Inflammatory macrophage treated with lipopolysaccharide for 4 hours (primary cell): ENCODE data around the gene GRIA3.
"Not testable (repeated sequence)": the region's sequence is repeated elsewhere in the genome, so short reads cannot be mapped to it uniquely, and the experiment has no call there.

Experiments used
- DNase-seq: peaks from one replicate; pipeline ENCODE4 v3.0.0-alpha.2; 2020

The GRIA3 gene

DNA sequence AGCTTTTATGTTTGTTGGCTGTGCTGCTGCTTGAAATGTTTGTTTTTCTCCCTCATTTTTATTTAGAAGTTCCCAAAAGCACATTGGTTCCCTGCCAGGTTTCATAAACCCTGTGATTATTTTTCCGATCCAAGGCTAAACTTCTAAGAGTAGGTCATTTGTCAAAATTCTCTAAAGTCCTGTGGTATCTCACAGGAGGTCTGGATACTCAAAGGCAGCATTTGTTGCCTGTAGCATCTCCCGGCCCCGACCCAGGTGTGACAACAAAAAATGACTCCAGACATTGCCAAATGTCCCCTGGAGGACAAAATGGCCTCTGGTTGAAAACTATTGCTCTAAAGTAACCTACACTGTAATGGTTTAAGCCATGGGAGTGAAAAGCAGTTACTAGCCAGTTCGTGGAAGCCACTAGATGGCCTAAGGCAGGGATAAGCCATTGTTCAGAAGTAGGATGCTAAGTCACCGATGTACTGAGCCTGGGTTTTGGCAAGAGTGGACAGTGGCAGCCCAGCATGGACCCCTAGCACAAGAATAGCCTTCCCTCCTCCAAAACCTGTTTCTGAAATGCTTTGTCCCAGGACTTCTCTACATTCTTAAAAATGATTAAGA is 292.6 kb downstream of the GRIA3 start:
- DNase-seq, result no peak

DNA sequence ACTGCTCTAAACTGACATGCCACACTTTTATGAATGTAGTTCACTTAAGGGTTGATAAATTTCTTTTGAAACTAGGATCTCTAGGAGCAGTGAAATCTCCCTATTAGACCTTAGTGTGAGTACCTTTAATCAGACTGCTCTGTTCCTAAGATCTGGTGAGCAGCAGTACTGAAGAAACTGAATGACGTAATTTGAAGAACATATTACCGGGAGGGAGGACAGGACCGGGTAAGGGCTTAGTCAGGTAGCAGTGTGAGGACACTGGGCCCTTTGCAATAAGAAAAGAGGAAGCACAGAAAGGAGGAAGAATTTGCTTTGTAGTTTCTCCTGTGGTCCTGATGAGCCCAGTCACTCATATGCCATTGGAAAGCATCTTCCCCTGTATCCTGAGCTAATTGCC is 293.6 kb downstream of the GRIA3 start:
- no peak for DNase-seq

DNA sequence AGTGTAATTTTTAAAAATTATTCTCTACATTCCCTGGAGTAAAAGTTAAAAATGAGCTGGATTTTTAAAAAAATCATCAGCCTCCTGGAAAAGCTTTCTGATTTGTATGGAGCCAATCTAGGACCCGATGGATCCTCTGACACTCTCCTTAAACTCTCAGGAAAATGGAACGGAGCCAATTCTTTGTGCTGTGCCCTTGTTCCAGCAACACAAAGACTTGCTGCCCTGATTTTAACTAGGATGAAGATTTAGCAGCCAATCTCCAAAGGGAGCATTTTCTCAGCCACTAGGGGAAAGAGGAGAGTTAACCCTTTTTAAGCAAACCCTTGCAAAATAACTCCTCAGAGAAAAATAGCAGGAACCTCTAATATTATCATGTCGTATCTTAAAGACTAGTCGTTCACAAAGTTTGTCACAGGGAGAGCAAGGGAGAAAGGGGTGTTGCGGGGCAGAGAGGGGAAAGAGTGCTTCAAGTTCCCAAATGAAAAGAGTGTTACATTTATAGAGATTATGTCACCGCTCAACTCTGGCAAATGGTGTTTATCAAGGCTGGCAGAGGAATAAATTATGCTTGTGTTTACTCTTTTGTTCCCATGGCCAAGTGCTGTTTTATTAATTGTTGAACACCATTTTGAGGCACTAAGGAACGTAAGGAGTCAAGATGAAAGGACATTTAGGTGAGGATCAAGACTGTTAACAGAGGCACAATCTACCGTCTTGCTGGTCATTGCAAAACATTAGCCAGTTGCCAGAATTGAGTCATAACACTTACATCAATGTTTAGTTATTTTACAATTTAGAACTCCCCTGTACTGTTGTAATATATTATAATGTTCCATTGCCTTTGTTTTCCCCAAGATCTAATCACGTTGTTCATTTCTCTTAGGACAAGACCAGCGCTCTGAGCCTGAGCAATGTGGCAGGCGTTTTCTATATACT is 298.1 kb downstream of the GRIA3 start:
- no peak for DNase-seq

DNA sequence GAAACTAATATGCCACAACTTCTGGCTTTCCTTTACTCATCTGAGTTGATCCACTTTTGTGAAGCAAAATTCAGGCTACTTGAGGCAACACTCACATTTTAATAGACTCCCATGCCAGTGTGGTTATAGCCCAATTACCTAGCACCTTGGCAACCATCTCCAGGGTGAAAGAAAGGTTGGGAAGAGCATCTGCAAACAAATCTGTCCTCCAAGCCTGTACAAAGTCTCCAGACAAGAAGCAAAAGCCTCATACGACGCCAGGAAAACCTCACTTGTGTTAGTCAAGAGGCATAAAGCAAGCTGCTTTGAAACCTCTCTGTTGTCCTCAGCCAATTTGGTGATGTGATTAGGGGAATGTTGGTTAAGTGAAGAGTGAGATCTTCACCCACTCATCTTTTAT is 302.2 kb downstream of the GRIA3 start:
- DNase-seq, result no peak

DNA sequence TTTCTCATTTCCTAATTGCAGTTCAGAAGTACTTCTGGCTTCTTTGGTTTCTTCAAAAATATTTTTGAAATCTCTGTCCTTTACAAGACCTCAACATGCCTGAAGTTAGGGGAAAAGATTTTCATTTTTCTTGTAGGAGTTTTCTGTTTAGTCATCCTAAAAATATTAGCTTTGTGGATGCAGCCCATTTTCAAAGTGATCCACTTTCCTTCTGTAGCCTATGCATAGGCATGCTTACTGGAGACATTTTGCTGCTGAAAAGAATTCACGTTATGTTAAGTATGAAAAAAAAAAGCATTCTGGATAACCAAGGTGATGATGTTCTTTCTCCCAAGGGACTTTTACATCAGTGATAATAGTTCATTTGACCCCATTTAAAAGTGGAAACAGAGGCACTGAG is 303.2 kb downstream of the GRIA3 start:
- DNase-seq, result no peak

DNA sequence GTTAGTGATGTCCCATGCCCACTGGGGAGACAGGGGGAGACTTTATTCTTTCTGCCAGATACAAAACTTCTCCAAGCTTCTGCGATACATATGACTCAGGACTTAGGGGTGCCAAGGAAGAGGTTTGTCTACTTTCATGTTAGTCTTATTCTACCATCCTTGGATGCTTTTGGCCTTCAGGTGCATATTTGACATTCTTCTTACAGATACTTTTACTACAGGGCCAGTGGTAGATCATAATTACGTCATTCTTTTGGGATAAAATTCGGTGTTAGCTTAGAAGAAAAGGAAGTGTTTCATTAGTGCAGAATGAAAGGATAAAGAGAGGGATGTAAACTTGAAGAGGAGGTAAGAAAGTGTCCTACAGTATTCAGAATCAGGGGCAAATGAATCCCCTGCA is 303.6 kb downstream of the GRIA3 start:
- DNase-seq, result no peak

DNA sequence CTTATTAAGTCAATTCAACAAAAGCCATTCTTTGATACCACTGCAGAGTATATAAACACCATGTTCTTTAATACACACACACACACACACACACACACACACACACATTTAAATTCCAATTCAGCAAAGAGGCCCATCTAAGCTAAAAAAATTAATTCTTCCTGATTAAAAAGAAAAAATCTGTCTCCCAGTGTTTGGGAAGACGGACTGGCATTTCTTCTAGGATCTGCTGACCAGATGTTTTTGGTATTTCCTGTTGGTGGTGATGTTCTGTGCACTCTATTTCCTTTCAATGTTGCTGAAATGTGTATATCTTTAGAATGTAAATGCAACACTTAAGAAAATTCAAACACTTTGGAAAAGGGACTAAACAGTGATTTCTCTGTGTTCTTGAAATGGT is 304.9 kb downstream of the GRIA3 start:
- DNase-seq, result no peak

DNA sequence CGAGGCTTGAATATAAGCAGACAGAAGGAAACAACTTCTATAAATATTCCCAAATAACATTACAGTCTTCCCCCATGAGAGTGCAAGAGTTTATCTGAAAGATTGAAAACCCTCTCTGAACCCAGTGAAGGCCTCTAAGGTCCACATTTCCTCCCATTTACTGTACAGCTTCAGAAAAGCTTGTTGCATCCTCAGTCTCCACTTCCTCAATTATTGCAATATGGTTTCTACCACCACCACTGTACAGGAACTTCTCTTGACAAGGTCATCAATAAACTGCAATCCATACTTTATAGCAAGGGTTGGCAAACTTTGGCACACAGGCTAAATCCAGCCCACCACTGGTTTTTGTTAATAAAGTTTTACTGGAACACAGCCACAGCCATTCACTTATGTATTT is 309.8 kb downstream of the GRIA3 start:
- no peak for DNase-seq

DNA sequence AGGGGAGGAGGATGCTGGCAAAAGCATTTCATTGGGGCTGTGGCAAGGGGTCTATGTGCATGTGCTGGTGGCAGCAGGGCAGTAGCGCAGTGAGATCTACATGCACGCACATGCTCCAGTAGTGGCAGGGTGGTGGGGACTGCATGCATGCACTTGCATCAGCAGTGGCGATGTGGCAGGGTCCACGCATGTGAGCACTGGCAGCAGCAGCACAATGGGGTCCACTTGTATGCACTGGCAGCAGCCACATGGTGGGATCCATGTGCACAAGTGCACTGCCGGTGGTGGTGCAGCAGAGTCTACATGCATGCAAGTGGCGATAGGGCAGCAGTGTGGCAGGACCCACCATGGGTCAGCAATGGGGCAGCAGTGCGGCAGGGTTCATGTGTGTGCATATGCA is 315.7 kb downstream of the GRIA3 start:
- DNase-seq, result no peak

DNA sequence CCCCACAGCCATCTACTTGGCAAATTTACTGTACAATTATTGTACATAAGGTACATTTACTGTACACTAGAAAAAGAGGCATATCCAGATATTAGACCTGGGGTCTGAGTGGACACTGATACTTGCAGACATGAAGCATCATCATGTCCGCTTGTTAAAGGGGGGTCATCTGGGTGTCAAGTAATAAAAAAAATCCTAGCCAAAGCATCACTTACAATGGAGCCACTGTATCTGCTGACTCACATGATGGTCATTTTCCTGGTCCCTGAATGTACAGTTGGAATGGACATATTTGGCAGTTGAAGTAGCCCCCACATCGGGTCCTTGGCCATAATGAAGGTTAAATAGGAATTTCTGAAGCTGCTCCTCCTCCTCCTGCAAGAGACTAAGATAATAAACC is 320.0 kb downstream of the GRIA3 start:
- no peak for DNase-seq

DNA sequence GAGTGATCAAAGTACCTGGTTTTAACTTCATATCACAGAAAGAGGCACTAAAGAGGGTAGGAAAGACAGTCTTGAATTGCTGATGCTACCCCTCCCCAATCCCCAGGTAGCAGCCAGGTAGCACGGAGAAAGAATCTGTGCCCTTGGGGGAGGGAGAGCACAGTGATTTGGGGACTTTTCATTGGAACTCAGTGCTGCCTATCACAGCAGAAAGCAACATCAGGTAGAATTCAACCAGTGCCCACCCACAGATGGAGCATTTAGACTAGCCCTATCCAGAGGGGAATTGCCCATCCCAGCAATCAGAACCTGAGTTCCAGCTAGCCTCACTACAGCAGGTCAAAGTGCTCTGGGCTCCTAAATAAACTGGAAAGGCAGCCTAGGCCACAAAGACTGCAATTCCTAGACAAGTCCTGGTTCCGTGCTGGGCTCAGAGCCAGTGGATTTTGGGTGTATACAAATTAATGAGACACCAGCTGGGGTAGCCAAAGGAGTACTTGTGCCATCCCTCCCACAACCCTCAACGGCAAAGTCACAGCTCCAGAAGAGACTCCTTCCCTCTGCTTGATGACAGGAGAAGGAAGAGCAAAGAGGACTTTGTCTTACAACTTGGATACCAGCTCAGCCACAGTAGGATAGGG is 320.7 kb downstream of the GRIA3 start:
- no peak for DNase-seq

DNA sequence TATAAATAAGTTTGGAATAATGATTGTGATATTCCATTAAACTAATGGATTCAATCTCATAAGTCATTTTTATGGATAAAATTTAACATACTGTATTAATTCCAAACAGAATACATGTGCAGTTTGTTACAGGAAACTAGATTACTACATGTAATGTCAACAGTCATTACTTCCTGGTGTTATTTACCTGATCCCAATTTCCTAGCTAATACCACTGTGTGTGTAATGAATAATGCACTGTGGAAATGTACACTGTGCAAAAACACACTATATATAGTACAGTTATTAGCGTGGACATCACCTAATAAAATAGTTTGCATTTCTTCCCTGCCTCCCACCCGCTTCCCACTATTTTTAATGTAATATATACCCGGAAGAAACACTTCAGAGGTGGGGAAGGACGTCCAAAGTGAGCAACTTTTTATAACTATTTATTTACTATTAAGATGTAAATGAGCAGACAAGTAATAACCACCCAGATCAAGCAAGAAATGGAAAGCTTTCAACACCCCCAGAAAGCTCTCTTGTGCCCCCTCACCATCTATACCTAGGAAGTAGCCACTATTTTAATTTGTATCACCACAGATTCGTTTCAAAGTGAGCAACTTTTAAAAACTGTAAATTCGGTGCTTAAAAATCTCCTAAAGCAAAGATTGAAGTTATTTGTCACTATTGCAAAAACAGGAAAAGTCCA is 329.7 kb downstream of the GRIA3 start:
- DNase-seq, result no peak

DNA sequence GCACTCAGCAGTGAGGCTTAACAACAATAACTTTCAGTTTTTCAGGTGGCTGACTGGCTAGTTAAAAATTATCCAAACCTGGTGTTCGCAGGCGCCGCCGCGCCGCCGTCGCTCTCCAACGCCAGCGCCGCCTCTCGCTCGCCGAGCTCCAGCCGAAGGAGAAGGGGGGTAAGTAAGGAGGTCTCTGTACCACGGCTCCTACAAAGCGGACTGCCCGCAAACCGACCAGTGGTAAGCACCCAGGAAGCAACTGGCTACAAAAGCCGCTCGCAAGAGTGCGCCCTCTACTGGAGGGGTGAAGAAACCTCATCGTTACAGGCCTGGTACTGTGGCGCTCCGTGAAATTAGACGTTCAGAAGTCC is 330.2 kb downstream of the GRIA3 start:
- not testable (repeated sequence) for DNase-seq

DNA sequence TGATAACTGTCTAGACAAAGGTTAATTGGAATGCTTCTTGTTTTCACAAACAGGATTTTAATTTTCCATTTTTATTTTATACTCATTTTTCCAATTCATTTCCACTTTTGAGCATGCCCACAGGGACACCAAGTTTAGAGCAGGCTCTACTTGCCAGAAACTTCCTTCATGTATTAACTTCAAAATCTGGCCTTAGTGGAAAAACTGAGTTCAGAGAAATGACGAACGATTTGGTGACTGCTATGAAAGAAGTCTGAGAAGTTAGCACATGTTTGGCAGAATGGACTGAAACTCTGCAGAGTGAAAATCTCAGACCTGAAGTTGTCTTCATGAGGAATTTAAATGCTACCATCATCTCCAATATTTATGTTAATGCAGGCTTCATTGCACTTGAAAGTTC is 334.7 kb downstream of the GRIA3 start:
- DNase-seq, result no peak

DNA sequence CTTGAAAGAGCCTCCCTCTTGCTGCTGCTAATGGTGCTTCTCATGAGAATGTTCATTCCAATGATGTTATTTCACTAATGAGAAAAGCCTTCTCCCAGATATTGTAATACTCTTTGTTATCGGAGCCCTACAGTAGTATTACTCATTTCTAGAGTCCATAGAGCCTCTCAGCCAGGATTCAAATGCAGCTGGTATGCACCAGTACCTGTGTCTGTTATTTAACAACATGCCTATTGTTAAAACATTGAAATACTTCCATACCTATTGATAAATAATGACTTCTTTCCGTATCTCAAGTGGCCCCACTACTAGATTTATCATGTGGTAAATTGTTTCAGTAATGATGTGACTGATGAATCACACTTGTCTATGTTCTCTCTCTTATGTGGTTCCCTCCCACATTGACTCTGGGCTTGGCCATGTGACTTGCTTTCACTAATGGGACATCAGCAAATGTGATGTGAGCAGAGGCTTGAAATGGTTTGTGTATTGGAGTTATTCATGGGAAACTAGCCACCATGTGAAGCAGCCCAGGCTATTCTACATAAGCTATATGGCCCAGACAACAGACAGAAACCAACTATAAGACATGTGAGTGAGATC is 341.1 kb downstream of the GRIA3 start:
- no peak for DNase-seq

DNA sequence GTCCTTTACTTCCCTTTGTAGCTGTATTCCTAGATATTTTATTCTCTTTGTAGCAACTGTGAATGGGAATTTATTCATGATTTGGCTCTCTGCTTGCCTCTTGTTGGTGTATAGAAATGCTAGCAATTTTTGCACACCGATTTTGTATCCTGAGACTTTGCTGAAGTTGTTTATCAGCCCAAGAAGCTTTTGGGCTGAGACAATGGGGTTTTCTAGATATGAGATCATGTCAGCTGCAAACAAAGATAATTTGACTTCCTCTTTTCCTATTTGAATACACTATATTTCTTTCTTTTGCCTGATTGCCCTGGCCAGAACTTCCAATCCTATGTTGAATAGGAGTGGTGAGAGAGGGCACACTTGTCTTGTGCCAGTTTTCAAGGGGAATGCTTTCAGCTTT is 346.6 kb downstream of the GRIA3 start:
- DNase-seq, result not testable (repeated sequence)
